Islet of Langerhans (tissue), 1 donor: ENCODE measurements around the gene WHRN.

Experiments used
- FAIRE-seq: peaks from one replicate; lab custom pipeline; 2011; peaks lifted over from hg19 to GRCh38; lab: Jason Lieb, UNC

Gene WHRN

DNA sequence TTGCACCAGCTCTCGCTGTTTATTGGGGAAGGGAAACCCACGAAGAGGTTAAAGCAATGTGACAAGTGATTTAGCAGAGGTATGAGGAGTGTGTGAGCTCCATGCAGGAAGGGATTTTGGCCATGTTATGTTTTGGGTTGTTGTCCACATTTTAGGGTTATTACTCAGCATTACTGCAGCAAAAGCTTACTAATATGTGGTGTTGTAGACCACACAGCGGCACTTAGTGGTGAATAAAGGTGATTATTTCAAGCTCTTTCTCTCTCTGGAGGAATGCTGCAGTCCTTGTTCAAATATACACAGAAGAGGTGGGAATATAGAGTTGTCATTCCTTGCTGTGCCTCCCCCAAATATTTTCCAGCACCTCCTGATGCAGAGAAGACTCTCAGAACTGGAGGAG lies 87.8 kb downstream of the WHRN start:
- no peak for FAIRE-seq

DNA sequence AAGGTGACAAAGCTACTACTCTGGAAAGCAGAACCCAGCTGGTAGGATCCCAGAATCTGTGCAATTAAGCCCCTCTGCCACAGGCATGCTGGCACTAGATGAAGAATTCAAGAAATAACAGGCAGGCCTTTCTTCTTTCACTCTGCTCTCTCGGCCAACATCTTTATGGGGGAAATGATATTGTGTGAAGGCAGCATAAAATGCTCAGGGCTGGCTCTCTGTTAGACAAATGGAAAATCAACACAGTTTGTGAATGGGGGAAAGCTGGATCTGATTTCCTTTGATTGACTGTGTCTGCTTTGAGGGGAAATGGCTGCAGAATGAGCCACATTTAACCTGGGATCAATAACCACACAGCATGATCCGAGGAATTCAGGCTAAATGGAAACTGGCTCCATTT lies 88.4 kb downstream of the WHRN start:
- no peak for FAIRE-seq

DNA sequence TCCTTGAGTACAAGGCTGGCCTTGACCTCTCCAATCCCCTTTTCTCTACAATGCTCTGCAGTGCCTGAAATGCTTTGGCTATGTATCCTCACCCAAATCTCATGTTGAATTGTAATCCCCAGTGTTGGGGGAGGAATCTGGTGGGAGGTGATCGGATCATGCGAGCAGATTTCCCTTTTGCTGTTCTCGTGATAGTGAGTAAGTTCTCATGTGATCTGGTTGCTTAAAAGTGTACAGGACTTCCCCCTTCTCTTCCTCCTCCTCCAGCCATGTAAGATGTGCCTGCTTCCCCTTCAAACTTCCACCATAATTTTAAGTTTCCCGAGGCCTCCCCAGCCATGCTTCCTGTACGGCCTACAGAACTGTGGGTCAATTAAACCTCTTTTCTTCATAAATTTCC lies 89.0 kb downstream of the WHRN start:
- FAIRE-seq, result no peak

DNA sequence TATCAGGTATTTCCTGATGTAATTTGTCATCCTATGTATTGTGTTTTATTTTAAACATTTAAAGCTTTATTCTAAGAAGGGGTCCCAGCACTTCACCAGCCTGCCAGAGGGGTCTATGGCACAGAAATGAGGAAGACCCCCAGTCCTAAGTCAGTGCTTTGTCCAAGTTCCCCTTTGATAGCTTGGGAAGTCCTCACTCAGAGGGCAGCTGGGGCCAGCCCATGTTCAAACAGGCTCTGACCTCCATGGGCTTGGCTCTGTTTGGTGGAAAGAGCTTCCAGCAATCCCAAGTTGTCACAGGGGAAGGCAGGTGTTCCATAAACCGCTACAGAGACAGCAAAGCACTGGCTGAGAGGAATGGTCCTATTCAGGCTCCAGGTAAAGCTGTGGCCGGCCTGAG lies 90.9 kb downstream of the WHRN start:
- no peak for FAIRE-seq

DNA sequence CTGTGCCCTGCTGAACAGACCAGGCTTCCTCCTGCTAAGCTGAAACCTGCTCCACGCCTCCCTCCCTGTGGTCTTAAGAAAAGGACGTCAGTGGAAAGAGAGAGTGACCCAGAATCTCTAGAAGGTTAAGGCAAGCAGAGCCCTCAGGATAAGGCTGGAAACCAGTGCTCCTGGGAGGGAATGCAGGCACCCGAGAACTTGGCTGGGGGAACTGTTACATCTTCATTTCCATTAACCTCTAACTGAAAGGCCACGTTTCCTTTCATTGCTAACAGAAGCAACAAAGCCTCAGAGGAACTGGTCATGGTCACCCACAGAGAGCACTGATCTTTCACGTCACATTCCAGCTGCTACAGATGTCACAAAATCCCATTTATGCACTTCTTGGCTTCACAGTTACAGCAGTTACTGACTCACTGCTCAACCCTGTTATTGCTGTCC lies 91.4 kb downstream of the WHRN start:
- no peak for FAIRE-seq

DNA sequence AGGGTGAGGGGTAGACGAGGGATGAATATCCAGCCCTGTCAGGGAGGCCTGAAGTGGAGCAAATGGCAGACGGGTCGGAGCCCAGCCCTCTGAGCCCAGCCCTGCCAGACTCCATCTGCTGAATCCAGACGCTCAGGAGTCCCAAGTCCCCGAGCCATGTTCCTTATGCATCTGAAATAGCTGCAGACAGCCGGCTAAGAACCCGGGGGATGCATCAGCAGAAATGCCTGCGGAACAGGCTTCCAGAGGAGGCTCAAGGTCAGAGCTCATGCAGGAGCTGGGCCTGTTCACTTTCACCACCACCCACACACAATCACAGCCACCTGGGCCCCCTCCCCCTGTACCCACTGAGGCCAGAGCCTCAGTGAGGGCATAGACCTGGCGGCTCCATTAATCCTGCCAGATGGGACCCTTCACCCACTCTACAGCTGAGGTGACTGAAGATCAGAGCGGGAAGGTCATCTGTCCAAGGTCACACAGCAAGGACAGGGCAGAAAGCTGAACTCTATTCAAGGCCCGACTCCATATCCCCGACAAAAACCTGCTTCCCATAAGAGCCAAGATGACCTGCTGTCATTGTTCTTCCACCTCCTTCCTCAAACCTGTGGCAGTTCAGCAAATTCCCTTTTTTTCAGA lies 93.1 kb downstream of the WHRN start:
- no peak for FAIRE-seq

DNA sequence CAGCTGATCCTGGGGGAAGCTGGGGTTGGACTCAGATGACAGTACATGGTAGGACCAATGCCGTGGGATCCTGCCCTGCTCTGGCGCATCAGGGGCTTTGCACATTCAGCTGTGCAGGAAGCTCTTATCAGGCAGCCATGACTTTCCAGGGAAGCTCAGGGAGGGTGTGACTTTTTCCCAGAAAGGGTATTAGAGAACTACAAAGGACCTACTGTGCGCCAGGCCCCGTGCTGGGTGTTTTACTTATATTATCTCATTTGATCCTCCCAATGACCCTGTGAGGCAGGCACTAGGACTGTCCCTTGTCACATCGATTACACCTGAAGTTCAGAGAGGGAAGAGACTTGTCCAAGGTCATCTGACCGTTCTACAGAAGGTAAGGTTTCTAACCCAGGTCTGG lies 93.8 kb downstream of the WHRN start:
- no peak for FAIRE-seq

DNA sequence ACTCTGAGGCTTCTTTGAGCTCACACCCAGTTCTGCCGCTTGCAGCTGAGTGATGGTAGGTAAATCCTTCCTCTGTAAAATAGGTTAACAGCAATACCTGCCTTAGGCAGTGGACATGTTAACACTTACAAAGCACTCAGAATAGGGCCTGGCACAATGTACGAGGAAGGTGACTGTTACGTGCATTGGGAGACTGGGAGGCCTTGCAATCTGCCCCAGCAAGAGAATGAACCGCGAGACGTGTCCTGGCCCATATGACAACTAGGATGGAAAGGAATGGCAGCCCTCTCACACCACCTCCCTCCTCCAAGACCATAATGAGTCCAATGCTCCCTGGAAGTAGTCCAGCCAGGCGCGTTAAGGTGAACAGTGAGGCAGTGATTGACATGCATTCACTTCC lies 94.4 kb downstream of the WHRN start:
- FAIRE-seq, result no peak

DNA sequence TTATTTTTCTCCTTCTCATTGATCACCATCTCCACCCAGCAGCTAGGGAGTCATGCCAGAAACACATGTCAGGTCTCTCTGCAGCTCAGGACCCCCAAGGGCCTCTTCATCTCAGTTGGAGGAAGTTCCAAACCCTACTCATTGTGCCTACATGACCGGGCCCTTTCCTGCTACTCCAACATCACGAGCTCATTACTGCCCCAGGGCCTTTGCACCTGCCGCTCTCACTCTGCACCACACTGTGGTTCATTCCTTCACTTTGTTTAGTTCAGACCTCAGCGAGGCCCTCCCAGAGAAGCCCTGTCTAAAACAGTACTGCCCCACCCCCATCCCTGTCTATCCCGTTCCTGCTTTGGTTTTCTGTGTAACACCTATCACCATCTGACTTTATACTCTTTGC lies 95.4 kb downstream of the WHRN start:
- FAIRE-seq, result no peak

DNA sequence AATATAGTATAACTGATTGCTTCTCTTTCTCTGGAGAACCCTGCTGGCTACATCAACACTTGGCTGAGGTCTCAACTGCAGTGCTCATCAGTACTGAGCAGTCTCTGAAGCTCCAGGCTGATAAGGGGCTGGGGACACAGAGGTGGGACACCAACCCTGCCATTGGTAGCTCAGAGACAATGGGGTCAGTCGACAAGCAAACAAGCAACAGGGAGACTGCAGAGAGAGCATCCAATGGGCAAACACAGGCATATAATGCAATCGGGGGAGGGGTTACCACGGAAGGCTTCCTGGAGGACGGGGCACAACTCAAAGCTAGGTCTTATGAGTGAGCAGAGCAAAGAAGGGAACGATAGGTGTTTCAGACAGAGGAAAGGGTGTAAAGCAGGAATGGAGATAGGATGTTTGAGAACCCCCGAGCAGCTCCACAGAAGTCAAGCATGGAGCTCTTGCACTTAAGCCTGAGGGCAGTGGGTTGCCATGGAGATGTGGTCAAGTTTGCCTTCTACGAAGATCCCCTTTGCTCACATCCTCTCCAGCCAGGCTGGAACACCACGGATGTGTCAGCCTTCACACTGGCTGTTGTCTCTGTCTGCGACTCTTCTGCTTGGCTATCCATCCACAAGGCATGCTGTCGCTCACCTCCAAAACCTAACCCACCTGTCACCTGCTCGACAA lies 96.0 kb downstream of the WHRN start:
- no peak for FAIRE-seq

DNA sequence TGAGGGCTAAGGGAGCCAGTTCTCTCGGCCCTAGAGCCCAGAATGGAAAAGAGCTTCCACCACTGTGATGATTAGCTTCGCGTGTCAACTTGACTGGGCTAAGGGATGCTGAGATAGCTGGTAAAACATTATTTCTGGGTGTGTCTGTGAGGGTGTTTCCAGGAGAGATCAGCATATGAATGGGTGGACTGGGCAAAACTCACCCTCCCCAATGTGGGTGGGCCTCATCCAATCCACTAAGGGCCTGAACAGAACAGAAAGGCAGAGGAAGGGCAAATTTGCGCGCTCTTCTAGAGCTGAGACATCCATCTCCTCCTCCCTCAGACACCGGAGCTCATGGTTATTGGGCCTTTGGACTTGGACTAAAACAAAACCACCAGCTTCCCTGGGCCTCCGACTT lies 96.6 kb downstream of the WHRN start:
- no peak for FAIRE-seq

DNA sequence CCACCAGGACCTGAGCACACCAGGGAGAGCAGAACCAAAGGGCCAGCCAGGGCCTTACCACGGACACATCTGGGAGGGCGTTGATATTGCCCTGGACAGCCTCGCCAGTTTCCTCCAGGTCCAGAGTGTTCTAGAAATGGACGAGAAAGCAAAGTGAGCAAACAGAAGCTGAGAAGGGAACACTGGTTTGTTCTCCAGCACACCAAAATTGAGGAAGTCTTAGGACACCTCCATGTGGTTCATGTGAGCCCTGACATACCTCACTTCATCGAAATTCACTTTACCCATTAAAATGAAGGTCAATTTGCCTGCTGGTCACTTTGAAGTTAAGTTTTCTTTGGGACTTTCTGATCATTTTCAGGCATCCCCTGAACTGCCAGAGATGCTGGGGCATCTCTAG lies 97.4 kb downstream of the WHRN start:
- FAIRE-seq, result no peak

DNA sequence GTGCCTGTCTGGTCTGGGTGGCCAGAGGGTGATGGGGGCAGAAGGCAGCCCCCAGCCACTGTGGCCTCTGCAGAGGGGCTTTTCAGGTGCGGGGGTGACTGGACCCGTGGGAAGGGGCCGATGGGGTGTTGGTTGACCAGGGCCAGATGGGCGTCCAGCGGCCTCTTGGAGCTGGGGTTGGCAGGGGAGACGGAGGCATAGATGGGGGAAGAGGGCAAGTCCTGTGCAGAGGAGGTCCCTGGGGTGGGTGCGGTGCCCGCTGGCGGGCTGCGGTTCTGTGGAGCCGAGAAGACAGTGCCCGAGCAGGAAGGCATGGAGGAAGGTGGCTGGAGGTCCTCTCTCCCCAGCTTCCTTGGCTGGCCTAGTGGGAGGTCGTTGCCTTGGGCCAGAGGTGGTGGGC lies 98.8 kb downstream of the WHRN start:
- FAIRE-seq, result no peak

DNA sequence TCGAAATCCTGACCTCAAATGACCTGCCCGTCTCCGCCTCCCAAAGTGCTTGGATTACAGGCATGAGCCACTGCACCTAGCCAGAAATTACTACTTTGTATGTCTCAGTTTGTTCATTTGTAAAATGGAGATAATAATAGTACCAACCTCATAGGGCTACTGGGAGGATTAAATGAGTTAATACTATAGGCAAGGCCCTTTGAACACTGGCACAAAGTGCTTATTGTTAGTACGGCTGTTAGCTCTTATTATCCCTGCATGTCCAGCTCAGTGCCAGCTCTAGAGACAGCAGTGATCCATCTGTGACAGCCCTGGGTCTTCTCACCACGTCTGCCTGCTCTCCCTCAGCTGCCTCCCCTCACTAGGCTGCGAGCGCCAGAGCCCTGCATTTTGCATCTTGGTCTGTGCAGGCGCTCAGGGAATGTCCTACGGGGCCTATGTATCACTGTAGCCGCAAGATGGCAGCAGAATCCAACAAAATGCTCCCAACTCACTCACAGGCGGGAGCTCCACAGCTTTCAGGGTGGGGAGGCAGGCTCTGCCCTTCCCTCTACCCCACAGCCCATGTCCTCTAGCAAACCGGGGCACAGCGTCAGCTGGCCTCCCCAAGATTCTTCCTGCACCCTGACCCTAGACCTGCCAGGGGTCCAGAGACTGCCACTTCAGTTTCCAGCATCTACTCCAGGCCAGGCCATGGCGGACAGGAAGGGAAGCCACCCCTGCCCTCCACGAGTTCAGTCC lies 99.8 kb downstream of the WHRN start:
- FAIRE-seq, result no peak

DNA sequence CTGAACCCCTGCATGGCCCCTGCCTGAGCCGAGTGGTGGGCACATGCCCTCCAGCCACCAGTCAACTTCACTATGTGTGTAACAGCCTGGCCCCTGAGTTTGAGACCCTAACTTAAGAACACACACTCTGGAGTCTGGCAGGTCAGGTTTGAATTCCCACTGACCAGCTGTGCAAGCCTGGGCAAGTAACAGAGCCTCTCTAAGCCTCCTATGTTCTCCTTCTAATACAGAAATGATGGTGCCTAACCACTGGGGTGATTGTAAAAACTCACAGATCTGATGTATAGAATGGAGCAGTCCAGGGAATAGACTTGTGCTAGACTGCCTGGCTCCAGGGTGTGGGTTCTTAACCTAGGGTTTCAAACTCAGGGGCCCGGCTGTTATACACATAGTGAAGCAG lies 100.7 kb downstream of the WHRN start:
- FAIRE-seq, result no peak

DNA sequence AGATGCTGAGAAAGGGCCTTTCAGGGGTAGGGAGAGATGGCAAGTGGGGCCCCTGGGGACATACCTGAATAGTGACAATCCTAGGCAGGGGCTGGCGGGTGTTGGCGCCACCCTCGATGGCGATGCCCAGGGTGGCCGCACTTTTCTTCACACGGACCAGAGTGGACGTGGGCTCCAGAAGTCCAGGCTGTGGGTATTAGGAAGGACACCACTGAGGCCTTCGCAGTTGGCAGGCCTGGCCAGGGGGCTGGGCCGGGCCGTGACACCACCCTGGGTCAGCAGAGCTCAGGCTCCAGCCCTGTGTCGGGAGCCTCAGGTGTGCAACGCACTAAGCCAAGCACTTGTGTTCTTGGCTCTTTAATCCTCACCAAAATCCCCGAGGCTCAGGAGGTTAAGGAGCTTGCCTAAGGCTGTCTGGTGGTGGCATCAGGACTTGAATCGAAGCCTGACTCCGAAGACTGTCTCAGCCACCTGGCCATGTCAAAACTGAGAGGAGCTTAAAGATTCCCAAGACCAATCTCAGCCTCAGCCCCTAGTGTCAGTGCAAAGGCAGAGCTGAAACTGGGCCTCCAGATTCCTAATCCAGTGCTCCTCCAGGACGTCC lies 102.0 kb downstream of the WHRN start:
- no peak for FAIRE-seq

DNA sequence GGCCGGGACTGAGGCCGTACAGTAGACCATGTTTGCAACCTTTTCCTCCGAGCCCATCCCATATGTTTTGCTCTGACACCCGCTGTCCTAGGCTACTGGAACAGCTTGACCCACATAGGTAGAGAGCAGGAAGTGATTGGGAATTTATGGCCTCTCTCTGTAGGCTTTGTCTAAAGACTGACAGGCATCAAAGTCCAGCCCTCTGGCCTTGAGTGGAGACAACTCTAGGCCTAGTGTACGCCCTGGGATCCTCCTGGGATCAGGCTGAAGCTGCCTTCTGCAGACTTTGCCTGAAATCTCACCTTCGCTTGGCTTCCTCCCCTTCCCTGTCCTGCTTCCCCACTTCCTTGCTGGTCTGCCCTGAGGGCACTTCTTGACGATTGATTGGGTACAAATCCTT lies 103.9 kb downstream of the WHRN start:
- FAIRE-seq, result no peak

DNA sequence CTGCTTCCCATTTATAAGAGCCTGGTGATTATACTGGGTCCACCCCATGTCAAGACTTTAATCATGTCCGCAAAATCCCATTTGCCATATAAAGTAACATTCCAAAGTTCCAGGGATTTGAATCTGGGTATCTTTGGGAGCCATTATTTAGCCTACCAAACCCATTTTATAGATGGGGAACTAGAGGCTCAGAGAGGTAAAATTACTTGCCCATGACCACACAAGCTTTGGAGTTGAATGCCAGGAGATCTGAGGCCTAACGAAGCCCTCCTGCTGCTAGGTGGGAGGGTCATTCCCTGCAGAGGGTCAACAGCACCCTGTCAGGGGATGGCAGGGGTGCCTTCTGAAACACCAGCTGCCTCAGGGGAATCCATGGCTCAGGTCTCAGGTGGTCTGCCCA lies 104.5 kb downstream of the WHRN start:
- no peak for FAIRE-seq

DNA sequence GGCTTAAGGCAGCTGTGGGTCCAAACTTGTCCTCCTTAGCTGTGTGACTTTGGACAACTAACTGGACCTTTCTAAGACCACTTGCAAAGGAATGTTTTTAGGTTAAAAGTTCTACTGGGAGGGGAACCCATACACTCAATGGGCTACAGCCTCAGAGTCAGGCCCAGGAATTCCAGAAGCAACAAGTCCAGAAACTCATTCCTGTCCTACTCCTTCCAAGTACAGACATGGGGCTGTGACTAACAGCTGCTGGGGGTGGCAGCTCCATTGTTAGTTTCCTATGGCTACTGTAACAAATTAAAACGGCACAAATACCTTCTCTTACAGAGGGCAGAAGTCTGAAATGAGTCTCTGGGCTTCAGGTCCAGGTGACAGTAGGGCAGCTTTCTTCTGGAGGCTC lies 105.1 kb downstream of the WHRN start:
- no peak for FAIRE-seq

DNA sequence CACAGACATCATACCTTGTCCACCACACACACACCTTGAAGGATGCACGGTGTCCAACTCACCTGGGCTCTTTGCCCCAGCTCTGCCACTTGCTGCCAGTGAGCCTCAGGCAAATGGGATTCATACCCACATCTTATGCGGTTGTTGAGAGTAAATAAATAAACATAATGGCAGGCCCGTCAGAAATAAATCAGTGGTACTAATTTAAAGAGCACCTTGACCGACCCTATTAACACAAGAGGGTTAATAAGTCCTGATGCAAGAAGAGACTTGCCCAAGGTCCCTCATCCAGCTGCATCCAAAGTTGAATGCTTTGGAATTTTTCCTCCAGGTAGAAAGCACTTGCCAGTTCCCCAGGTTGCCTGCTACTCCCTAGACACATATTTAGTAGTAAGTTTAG lies 105.9 kb downstream of the WHRN start:
- FAIRE-seq, result no peak

DNA sequence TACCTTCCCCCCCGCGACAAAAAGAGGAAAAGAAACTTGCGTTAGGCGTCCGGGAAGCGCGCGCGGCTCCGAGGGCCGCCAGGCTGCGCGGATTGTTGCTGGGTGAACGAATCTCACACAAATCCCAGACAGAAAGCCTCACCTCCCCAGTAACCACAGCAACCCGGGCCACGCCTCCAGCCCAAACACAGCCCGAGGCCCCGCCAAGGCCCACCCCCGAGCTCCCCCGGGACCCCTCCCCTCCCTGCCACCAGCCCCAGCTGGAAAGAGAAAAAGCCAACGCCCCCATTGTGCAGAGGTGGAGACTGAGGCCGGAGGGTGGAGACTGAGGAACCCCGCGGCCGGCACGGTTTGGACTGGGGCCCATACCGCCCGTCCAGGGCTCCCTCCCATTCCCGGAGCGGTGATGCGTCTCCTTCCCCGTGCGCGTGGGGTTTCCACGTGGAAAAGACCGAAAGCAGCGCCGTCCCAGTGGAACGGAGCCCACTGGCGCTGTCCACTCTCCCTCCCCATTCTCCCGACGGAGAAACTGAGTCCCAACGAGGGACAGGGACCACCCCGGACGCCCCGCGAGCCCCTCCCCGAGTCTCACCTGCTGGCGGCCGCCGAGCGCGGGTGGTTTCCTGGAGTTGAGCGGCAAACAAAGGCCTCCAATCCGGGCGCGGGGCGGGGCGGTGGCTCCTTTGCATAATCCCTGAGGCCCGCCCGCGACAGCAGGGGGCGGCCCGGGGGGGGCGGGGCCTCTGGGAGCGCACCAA lies 107.2 kb downstream of the WHRN start:
- no peak for FAIRE-seq

DNA sequence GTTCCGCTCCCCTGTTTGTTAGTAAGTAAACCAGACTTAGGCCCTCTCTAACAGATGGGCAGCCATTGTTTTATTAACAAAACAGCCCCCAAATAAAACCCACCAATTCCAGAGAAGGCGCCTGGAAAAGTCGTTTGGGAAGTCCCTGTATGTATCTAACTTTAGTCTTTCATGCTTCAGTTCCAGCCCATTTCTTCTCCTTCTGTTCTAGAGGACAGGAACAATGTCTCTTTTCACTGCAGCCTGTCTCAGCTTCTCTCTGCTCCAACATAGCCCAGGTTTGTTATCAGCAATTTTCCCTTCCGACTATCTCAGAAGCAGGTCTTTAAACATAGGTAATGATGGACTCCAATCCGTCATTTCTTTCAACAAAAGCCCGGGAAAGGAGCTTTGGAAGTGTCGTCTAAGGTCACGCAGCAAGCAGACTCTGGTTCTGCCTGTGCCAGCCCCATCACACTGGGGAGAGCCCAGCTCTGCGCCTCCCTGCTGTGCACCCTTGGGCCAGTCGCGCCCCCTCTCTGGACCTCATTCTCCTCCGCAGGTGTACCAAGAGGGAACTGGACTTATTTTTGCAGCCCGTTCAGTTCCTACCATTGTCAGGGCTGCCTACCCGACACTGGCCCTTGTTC lies 107.9 kb downstream of the WHRN start:
- no peak for FAIRE-seq
